ENCODE measurements around the gene PRC1.

GRCh38 chr15:90954712-90955623 is 39.4 kb downstream of the PRC1 start, which contains the start of gene RCCD1:
- TF ChIP-seq CTCF (IDR thresholded peaks at IDR 0.05; ENCODE audit: low read length) (no peak), EZH2 (optimal IDR thresholded peaks at IDR 0.05; ENCODE audit: low read depth, low read length) (no peak), EZH2phosphoT487 (IDR thresholded peaks at IDR 0.05; ENCODE audit: low read length) (no peak)
